HEK293 (cell line): ENCODE results near the gene UCMA.

Source experiments
- CTCF ChIA-PET: fragments of 350-600 bp; formaldehyde crosslinking; extraction: SDS; loops from one replicate; lab custom pipeline; 2021; ENCODE audit warnings: antibody characterized with exemption; lab: Yijun Ruan, JAX
- POLR2A ChIA-PET: fragments of 300-600 bp; formaldehyde crosslinking; extraction: SDS; loops from one replicate; lab custom pipeline; 2020; ENCODE audit warnings: antibody characterized with exemption, inconsistent platforms; lab: Yijun Ruan, JAX
- H3K27ac ChIP-seq: fragments of 200-500 bp; sonication (Bioruptor generic); 2 replicates; pipeline ENCODE4 v1.5.1; 2014; ENCODE audit warnings: low read depth, low read length, control low read depth, inconsistent platforms; ENCODE audit errors: extremely low read depth
- H3K36me3 ChIP-seq, 2 experiments: fragments of 200-500 bp in 1 of 2; sonication (Bioruptor generic) in 1 of 2; 1 replicate in 1 of 2; 2 replicates in 1 of 2; pipeline ENCODE4 v1.5.1; 2014 to 2017; ENCODE audit warnings: inconsistent platforms in 2 of 2, low read length in 2 of 2; ENCODE audit not compliant: control insufficient read depth in 2 of 2, insufficient read depth in 1 of 2
- H3K4me1 ChIP-seq: fragments of 200-500 bp; sonication (Bioruptor generic); 2 replicates; pipeline ENCODE4 v1.5.1; 2014; ENCODE audit warnings: mild to moderate bottlenecking, low read length, inconsistent platforms; ENCODE audit not compliant: control insufficient read depth, insufficient read depth
- H3K4me3 ChIP-seq: 2 replicates; pipeline ENCODE4 v1.5.1; 2011; ENCODE audit warnings: low read depth, mild to moderate bottlenecking, control low read depth, low read length, moderate library complexity
- H3K9me3 ChIP-seq: fragments of 200-500 bp; sonication (Bioruptor generic); 2 replicates; pipeline ENCODE4 v1.5.1; 2014; ENCODE audit warnings: low read depth, low read length, inconsistent platforms; ENCODE audit not compliant: control insufficient read depth, insufficient read depth
- GLIS1 ChIP-seq: fragments of 450-650 bp; formaldehyde crosslinking; IDR thresholded peaks from 2 replicates; pipeline ENCODE4 v1.5.1; 2016; ENCODE audit warnings: missing biosample characterization, missing genetic modification characterization
- ZNF10 ChIP-seq: fragments of 450-650 bp; formaldehyde crosslinking; IDR thresholded peaks from 2 replicates; pipeline ENCODE4 v1.5.1; 2017; ENCODE audit warnings: missing biosample characterization, missing genetic modification characterization
- ZNF133 ChIP-seq: fragments of 450-650 bp; formaldehyde crosslinking; IDR thresholded peaks from 2 replicates; pipeline ENCODE4 v1.5.1; 2016; ENCODE audit warnings: missing biosample characterization, missing genetic modification characterization
- ZNF23 ChIP-seq: fragments of 450-650 bp; formaldehyde crosslinking; IDR thresholded peaks from 2 replicates; pipeline ENCODE4 v1.5.1; 2016; ENCODE audit warnings: missing biosample characterization, missing genetic modification characterization, borderline replicate concordance
- ZNF248 ChIP-seq: fragments of 450-650 bp; formaldehyde crosslinking; IDR thresholded peaks from 2 replicates; pipeline ENCODE4 v1.5.1; 2017; ENCODE audit warnings: missing biosample characterization, missing genetic modification characterization
- ZNF311 ChIP-seq: fragments of 450-650 bp; formaldehyde crosslinking; IDR thresholded peaks from 2 replicates; pipeline ENCODE4 v1.5.1; 2017; ENCODE audit warnings: missing biosample characterization, missing genetic modification characterization, borderline replicate concordance
- ZNF354C ChIP-seq: fragments of 450-650 bp; formaldehyde crosslinking; IDR thresholded peaks from 2 replicates; pipeline ENCODE4 v1.5.1; 2016; ENCODE audit warnings: missing biosample characterization, missing genetic modification characterization, low read depth, borderline replicate concordance
- ZNF544 ChIP-seq: fragments of 450-650 bp; formaldehyde crosslinking; IDR thresholded peaks from 2 replicates; pipeline ENCODE4 v1.5.0; 2017; ENCODE audit warnings: missing biosample characterization, missing genetic modification characterization
- ZNF777 ChIP-seq: fragments of 450-650 bp; formaldehyde crosslinking; IDR thresholded peaks from 2 replicates; pipeline ENCODE4 v1.5.1; 2017; ENCODE audit warnings: missing biosample characterization, missing genetic modification characterization, borderline replicate concordance
- ZNF792 ChIP-seq: fragments of 450-650 bp; formaldehyde crosslinking; IDR thresholded peaks from 2 replicates; pipeline ENCODE4 v1.5.1; 2016; ENCODE audit warnings: missing biosample characterization, missing genetic modification characterization
- ZSCAN23 ChIP-seq: fragments of 450-650 bp; formaldehyde crosslinking; IDR thresholded peaks from 2 replicates; pipeline ENCODE4 v1.5.1; 2016; ENCODE audit warnings: missing biosample characterization, missing genetic modification characterization
- TF ChIP-seq, protein P1 (sequence below): fragments of 450-650 bp; formaldehyde crosslinking; conservative IDR thresholded peaks from 2 replicates; pipeline ENCODE4 v1.5.1; 2016; ENCODE audit warnings: low read depth, missing biosample characterization, missing genetic modification characterization
- TF ChIP-seq, protein P2 (sequence below): fragments of 450-650 bp; formaldehyde crosslinking; conservative IDR thresholded peaks from 2 replicates; pipeline ENCODE4 v1.5.1; 2016; ENCODE audit warnings: low read depth, missing biosample characterization, missing genetic modification characterization
- TF ChIP-seq, protein P3 (sequence below): fragments of 450-650 bp; formaldehyde crosslinking; IDR thresholded peaks from 2 replicates; pipeline ENCODE4 v1.5.1; 2016; ENCODE audit warnings: missing biosample characterization, missing genetic modification characterization

Gene UCMA

DNA sequence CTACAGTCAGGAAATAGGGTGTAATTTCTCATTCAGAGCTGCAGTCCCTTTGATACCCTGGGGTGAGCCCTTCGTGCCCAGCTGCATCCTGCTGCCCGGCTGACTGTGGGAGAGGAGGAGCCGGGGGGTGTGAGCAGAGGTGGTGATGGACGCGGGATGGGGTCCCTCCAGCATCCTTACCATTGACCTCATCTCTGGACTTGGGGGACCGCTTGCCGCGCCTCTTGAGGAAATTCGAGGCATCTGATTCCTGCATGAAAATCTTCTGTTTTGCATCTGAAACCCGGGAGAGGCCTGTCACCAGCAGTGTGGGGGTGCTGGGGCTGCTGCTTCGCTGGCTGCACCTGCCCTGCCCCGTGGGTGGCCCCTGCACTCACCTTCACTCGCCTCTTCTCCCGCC, 816 bp downstream of the UCMA start:
- Histone ChIP-seq H3K27ac (no peak overlapping the region), H3K4me1 (no peaks in the 10 kb centered on the region), H3K9me3 (no peaks in the 10 kb centered on the region), H3K4me3 (no peak overlapping the region), H3K36me3 (no peaks in the 10 kb centered on the region)
- POLR2A ChIA-PET: no interaction called here
- CTCF ChIA-PET: interaction anchor here (0.7 kb wide), 1 partner anchor 980 kb away, joined by 3 read pairs; no protein-coding TSS in a partner anchor
- TF ChIP-seq ZNF311 (no peak), GLIS1 (tag by site-specific recombination) (no peak), ZNF354C (tag by site-specific recombination) (no peak), ZNF10 (tag by site-specific recombination) (no peak), ZSCAN23 (tag by site-specific recombination) (no peak), ZNF792 (no peak), ZNF777 (tag by site-specific recombination) (no peak), ZNF23 (no peak)
- TF ChIP-seq, protein P1, sequence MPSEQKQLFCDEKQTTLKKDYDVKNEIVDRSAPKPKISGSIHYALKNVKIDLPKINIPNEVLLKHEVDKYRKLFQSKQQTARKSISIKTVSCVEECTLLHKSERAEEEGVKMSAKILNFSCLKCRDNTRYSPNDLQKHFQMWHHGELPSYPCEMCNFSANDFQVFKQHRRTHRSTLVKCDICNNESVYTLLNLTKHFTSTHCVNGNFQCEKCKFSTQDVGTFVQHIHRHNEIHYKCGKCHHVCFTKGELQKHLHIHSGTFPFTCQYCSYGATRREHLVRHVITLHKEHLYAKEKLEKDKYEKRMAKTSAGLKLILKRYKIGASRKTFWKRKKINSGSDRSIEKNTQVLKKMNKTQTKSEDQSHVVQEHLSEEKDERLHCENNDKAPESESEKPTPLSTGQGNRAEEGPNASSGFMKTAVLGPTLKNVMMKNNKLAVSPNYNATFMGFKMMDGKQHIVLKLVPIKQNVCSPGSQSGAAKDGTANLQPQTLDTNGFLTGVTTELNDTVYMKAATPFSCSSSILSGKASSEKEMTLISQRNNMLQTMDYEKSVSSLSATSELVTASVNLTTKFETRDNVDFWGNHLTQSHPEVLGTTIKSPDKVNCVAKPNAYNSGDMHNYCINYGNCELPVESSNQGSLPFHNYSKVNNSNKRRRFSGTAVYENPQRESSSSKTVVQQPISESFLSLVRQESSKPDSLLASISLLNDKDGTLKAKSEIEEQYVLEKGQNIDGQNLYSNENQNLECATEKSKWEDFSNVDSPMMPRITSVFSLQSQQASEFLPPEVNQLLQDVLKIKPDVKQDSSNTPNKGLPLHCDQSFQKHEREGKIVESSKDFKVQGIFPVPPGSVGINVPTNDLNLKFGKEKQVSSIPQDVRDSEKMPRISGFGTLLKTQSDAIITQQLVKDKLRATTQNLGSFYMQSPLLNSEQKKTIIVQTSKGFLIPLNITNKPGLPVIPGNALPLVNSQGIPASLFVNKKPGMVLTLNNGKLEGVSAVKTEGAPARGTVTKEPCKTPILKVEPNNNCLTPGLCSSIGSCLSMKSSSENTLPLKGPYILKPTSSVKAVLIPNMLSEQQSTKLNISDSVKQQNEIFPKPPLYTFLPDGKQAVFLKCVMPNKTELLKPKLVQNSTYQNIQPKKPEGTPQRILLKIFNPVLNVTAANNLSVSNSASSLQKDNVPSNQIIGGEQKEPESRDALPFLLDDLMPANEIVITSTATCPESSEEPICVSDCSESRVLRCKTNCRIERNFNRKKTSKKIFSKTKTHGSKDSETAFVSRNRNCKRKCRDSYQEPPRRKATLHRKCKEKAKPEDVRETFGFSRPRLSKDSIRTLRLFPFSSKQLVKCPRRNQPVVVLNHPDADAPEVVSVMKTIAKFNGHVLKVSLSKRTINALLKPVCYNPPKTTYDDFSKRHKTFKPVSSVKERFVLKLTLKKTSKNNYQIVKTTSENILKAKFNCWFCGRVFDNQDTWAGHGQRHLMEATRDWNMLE: no peak
- TF ChIP-seq, protein P2, sequence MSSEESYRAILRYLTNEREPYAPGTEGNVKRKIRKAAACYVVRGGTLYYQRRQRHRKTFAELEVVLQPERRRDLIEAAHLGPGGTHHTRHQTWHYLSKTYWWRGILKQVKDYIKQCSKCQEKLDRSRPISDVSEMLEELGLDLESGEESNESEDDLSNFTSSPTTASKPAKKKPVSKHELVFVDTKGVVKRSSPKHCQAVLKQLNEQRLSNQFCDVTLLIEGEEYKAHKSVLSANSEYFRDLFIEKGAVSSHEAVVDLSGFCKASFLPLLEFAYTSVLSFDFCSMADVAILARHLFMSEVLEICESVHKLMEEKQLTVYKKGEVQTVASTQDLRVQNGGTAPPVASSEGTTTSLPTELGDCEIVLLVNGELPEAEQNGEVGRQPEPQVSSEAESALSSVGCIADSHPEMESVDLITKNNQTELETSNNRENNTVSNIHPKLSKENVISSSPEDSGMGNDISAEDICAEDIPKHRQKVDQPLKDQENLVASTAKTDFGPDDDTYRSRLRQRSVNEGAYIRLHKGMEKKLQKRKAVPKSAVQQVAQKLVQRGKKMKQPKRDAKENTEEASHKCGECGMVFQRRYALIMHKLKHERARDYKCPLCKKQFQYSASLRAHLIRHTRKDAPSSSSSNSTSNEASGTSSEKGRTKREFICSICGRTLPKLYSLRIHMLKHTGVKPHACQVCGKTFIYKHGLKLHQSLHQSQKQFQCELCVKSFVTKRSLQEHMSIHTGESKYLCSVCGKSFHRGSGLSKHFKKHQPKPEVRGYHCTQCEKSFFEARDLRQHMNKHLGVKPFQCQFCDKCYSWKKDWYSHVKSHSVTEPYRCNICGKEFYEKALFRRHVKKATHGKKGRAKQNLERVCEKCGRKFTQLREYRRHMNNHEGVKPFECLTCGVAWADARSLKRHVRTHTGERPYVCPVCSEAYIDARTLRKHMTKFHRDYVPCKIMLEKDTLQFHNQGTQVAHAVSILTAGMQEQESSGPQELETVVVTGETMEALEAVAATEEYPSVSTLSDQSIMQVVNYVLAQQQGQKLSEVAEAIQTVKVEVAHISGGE (tag by site-specific recombination): no peak
- TF ChIP-seq, protein P3, sequence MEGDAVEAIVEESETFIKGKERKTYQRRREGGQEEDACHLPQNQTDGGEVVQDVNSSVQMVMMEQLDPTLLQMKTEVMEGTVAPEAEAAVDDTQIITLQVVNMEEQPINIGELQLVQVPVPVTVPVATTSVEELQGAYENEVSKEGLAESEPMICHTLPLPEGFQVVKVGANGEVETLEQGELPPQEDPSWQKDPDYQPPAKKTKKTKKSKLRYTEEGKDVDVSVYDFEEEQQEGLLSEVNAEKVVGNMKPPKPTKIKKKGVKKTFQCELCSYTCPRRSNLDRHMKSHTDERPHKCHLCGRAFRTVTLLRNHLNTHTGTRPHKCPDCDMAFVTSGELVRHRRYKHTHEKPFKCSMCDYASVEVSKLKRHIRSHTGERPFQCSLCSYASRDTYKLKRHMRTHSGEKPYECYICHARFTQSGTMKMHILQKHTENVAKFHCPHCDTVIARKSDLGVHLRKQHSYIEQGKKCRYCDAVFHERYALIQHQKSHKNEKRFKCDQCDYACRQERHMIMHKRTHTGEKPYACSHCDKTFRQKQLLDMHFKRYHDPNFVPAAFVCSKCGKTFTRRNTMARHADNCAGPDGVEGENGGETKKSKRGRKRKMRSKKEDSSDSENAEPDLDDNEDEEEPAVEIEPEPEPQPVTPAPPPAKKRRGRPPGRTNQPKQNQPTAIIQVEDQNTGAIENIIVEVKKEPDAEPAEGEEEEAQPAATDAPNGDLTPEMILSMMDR (tag by site-specific recombination): no peak

DNA sequence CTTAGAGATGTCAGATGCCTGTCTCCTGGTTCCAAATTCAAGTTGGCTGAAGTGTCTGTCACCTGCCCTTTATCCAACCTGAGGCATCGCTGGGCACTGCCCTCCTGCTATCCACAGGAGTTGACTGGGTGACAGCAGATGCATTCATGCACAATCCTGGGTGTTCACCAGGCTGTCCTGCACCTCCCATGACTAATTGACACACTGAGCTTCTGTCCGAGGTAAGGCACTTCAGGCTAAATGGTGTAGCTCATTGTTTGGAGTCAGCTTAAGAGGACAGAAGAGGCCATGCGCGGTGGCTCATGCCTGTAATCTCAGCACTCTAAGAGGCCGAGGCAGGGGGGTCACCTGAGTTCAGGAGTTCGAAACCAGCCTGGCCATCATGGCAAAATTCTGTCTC, 2.4 kb downstream of the UCMA start:
- H3K36me3 ChIP-seq: no peaks in the 10 kb centered on the region
- ChIA-PET POLR2A (no interaction called here), CTCF (interaction anchor here (0.5 kb wide), 1 partner anchor 132 kb away, joined by 3 read pairs; the partner anchor contains the start of gene OPTN)
- no peaks in the 10 kb centered on the region for H3K4me1 ChIP-seq
- TF ChIP-seq ZNF544 (tag by site-specific recombination): no peak
- no peak for TF ChIP-seq ZNF133 (tag by site-specific recombination)
- TF ChIP-seq ZNF23: no peak
- TF ChIP-seq ZNF248 (tag by site-specific recombination): no peak
- no peak overlapping the region for H3K4me3 ChIP-seq
- no peak overlapping the region for H3K27ac ChIP-seq
- no peaks in the 10 kb centered on the region for H3K9me3 ChIP-seq
